H9 (cell line): ENCODE data around the gene TSKU. TPM values are rescaled to one million over a fixed set of nuclear protein-coding genes. Genes with fewer than 3 reads are reported as not detected.

ENCODE experiments used
- DNase-seq: peaks from one replicate; pipeline ENCODE4 v3.0.0-alpha.2; 2017
- H2AFZ ChIP-seq: one replicate; pipeline ENCODE4 v1.6.1; 2013; ENCODE audit warnings: mild to moderate bottlenecking, low read length, control low read depth, moderate library complexity
- H2AK5ac ChIP-seq: 2 replicates; pipeline ENCODE4 v1.6.1; 2013; ENCODE audit warnings: low read length, control low read depth, mixed read lengths; ENCODE audit not compliant: insufficient read length
- H2BK120ac ChIP-seq: one replicate; pipeline ENCODE4 v1.6.1; 2013; ENCODE audit warnings: low read depth, mild to moderate bottlenecking, low read length, control low read depth, inconsistent platforms; ENCODE audit not compliant: poor library complexity, severe bottlenecking
- H2BK12ac ChIP-seq: 2 replicates; pipeline ENCODE4 v1.6.1; 2013; ENCODE audit warnings: low read length, control low read depth, mixed read lengths, low read depth; ENCODE audit not compliant: insufficient read length
- H2BK15ac ChIP-seq: 2 replicates; pipeline ENCODE4 v1.6.1; 2013; ENCODE audit warnings: low read depth, low read length, control low read depth
- H2BK20ac ChIP-seq: one replicate; pipeline ENCODE4 v1.6.1; 2013; ENCODE audit warnings: low read depth, mild to moderate bottlenecking, low read length, control low read depth, inconsistent platforms; ENCODE audit not compliant: poor library complexity, severe bottlenecking
- H2BK5ac ChIP-seq: 2 replicates; pipeline ENCODE4 v1.6.1; 2013; ENCODE audit warnings: low read length, control low read depth, mixed read lengths; ENCODE audit not compliant: insufficient read length
- H3K14ac ChIP-seq: 2 replicates; pipeline ENCODE4 v1.6.1; 2013; ENCODE audit warnings: low read length, control low read depth; ENCODE audit not compliant: insufficient read depth
- H3K18ac ChIP-seq: 2 replicates; pipeline ENCODE4 v1.6.1; 2013; ENCODE audit warnings: low read depth, mild to moderate bottlenecking, mixed read lengths, low read length, control low read depth; ENCODE audit not compliant: insufficient read length
- H3K23ac ChIP-seq: 2 replicates; pipeline ENCODE4 v1.6.1; 2013; ENCODE audit warnings: low read length, control low read depth, mixed read lengths, low read depth; ENCODE audit not compliant: insufficient read length
- H3K23me2 ChIP-seq: 2 replicates; pipeline ENCODE4 v1.6.1; 2013; ENCODE audit warnings: low read depth, mild to moderate bottlenecking, mixed read lengths, low read length, control low read depth; ENCODE audit not compliant: insufficient read length, poor library complexity, severe bottlenecking
- H3K27ac ChIP-seq: 2 replicates; pipeline ENCODE4 v1.5.1; 2013; ENCODE audit warnings: low read length, control low read depth, mixed read lengths, low read depth; ENCODE audit not compliant: insufficient read length
- H3K27me3 ChIP-seq: 2 replicates; pipeline ENCODE4 v1.6.1; 2013; ENCODE audit warnings: low read length, control low read depth, inconsistent platforms; ENCODE audit not compliant: insufficient read depth
- H3K4ac ChIP-seq: 2 replicates; pipeline ENCODE4 v1.6.1; 2013; ENCODE audit warnings: low read depth, mild to moderate bottlenecking, control low read depth, inconsistent platforms, low read length, moderate library complexity
- H3K4me1 ChIP-seq: 2 replicates; pipeline ENCODE4 v1.6.1; 2013; ENCODE audit warnings: low read length, control low read depth, inconsistent platforms; ENCODE audit not compliant: insufficient read depth
- H3K4me2 ChIP-seq: 2 replicates; pipeline ENCODE4 v1.6.1; 2013; ENCODE audit warnings: low read length, control low read depth, mixed read lengths; ENCODE audit not compliant: insufficient read length, insufficient read depth
- H3K56ac ChIP-seq: 2 replicates; pipeline ENCODE4 v1.6.1; 2013; ENCODE audit warnings: low read depth, mild to moderate bottlenecking, mixed read lengths, low read length, control low read depth; ENCODE audit not compliant: insufficient read length
- H3K79me1 ChIP-seq: 2 replicates; pipeline ENCODE4 v1.6.1; 2013; ENCODE audit warnings: low read depth, mild to moderate bottlenecking, moderate library complexity, low read length, control low read depth, inconsistent platforms; ENCODE audit not compliant: insufficient read depth, poor library complexity, severe bottlenecking
- H3K79me2 ChIP-seq: 2 replicates; pipeline ENCODE4 v1.6.1; 2013; ENCODE audit warnings: low read length, control low read depth, inconsistent platforms; ENCODE audit not compliant: insufficient read depth
- H3K9ac ChIP-seq: 2 replicates; pipeline ENCODE4 v1.6.1; 2013; ENCODE audit warnings: low read length, control low read depth, mixed read lengths; ENCODE audit not compliant: insufficient read length; ENCODE audit errors: extremely low read depth
- H3K9me3 ChIP-seq: one replicate; pipeline ENCODE4 v1.6.1; 2013; ENCODE audit warnings: low read depth, low read length, inconsistent platforms; ENCODE audit not compliant: control insufficient read depth
- H3T11ph ChIP-seq: one replicate; pipeline ENCODE4 v1.6.1; 2013; ENCODE audit warnings: mild to moderate bottlenecking, low read length, control low read depth, inconsistent platforms
- H4K20me1 ChIP-seq: one replicate; pipeline ENCODE4 v1.6.1; 2013; ENCODE audit not compliant: control insufficient read depth, insufficient read length, insufficient read depth
- H4K5ac ChIP-seq: 2 replicates; pipeline ENCODE4 v1.6.1; 2013; ENCODE audit warnings: low read depth, mild to moderate bottlenecking, mixed read lengths, low read length, control low read depth; ENCODE audit not compliant: insufficient read length
- H4K8ac ChIP-seq: replicated peaks from 2 replicates; pipeline ENCODE4 v1.6.1; 2013; ENCODE audit warnings: low read length, control low read depth, mixed read lengths, low read depth; ENCODE audit not compliant: insufficient read length
- H4K91ac ChIP-seq: 2 replicates; pipeline ENCODE4 v1.6.1; 2013; ENCODE audit warnings: low read depth, mild to moderate bottlenecking, moderate library complexity, mixed read lengths, low read length, control low read depth; ENCODE audit not compliant: insufficient read length
- H3K27ac Mint-ChIP-seq, 3 experiments: 2 replicates in 2 of 3; 3 replicates in 1 of 3; pipeline ENCODE4 v1.8.0; 2020 to 2021; ENCODE audit warnings: mixed read lengths in 3 of 3, mild to moderate bottlenecking in 1 of 3, moderate library complexity in 1 of 3
- H3K27me3 Mint-ChIP-seq: 2 replicates; pipeline ENCODE4 v1.8.0; 2021; ENCODE audit warnings: low read depth, mild to moderate bottlenecking, moderate library complexity, mixed read lengths
- H3K36me3 Mint-ChIP-seq, 3 experiments: 2 replicates in 2 of 3; 3 replicates in 1 of 3; pipeline ENCODE4 v1.8.0; 2020 to 2021; ENCODE audit warnings: low read depth in 3 of 3, mixed read lengths in 3 of 3; ENCODE audit not compliant: insufficient read depth in 1 of 3
- H3K4me1 Mint-ChIP-seq, 2 experiments: 2 replicates each; pipeline ENCODE4 v1.8.0; 2020; ENCODE audit warnings: mixed read lengths in 2 of 2
- H3K4me3 Mint-ChIP-seq, 2 experiments: 2 replicates in 1 of 2; 3 replicates in 1 of 2; pipeline ENCODE4 v1.8.0; 2020 to 2021; ENCODE audit warnings: mild to moderate bottlenecking in 2 of 2, mixed read lengths in 2 of 2, moderate library complexity in 1 of 2
- H3K9me3 Mint-ChIP-seq, 2 experiments: 2 replicates in 1 of 2; 3 replicates in 1 of 2; pipeline ENCODE4 v1.8.0; 2020; ENCODE audit warnings: mild to moderate bottlenecking in 2 of 2, mixed read lengths in 2 of 2, moderate library complexity in 1 of 2
- CTCF ChIP-seq: fragments of 200-600 bp; sonication (generic); conservative IDR thresholded peaks from 3 replicates; pipeline ENCODE4 v1.8.0; 2021; ENCODE audit warnings: antibody characterized with exemption, mild to moderate bottlenecking
- WGBS: extraction: QIAGEN DNeasy Blood & Tissue Kit; methylation state at CpG from one replicate; pipeline ENCODE4 v1.1.7; 2013; ENCODE audit warnings: missing lambda C conversion rate, low lambda C conversion rate, mixed read lengths; ENCODE audit not compliant: insufficient read length; ENCODE audit errors: extremely low coverage; 5-methylcytosine and 5-hydroxymethylcytosine counted together
- total RNA-seq: library from RNA; stranded (reverse); gene quantifications from 2 replicates; pipeline ENCODE4 v1.2.1, GENCODE V29; 2021

Gene TSKU
- total RNA-seq, 1 experiment from 2014 or later = 25.4 TPM

GRCh38 chr11:76789443-76789719 is 6.2 kb downstream of the TSKU start:
- H3K18ac ChIP-seq = no peak overlapping the region
- H3K23me2 ChIP-seq = peaks cover 4% of the 10 kb centered on the region
- no peaks in the 10 kb centered on the region for H4K20me1 ChIP-seq
- peaks cover 17% of the 10 kb centered on the region; the same call in 1 of the 2 replicates for H3K4me1 ChIP-seq
- no peak overlapping the region for H3K9ac ChIP-seq
- H3K79me2 ChIP-seq = peaks cover 39% of the 10 kb centered on the region; the same call in 1 of the 2 replicates
- no peak overlapping the region for H2AFZ ChIP-seq
- H3K23ac ChIP-seq = no peak overlapping the region
- no peak overlapping the region for H2BK12ac ChIP-seq
- peaks cover 73 to 82% of the 10 kb centered on the region in 2 experiments for H3K4me1 Mint-ChIP-seq
- DNase-seq = no peak
- H4K5ac ChIP-seq = no peak overlapping the region
- no peak overlapping the region for H2BK120ac ChIP-seq
- H4K8ac ChIP-seq = no peak overlapping the region
- H3K9me3 ChIP-seq = no peaks in the 10 kb centered on the region
- no peak overlapping the region for H2BK20ac ChIP-seq
- H3K79me1 ChIP-seq = peaks cover 6% of the 10 kb centered on the region
- no peak overlapping the region for H4K91ac ChIP-seq
- H3K56ac ChIP-seq = no peak overlapping the region
- H3T11ph ChIP-seq = no peak overlapping the region
- no peak overlapping the region for H2BK15ac ChIP-seq
- H3K27me3 Mint-ChIP-seq = peaks cover 2% of the 10 kb centered on the region
- H3K4me3 Mint-ChIP-seq = no peak overlapping the region
- H2BK5ac ChIP-seq = no peak overlapping the region
- no peak overlapping the region for H3K4me2 ChIP-seq
- H3K27me3 ChIP-seq = no peaks in the 10 kb centered on the region
- H3K14ac ChIP-seq = no peak overlapping the region
- H3K27ac ChIP-seq = no peak overlapping the region
- TF ChIP-seq CTCF = no peak
- H3K36me3 Mint-ChIP-seq = peaks cover 31 to 37% (median 36%) of the 10 kb centered on the region in 3 experiments
- H3K4ac ChIP-seq = no peak overlapping the region
- H3K27ac Mint-ChIP-seq = no peak overlapping the region
- peaks cover 25 to 26% of the 10 kb centered on the region in 2 experiments for H3K9me3 Mint-ChIP-seq
- no CpG with 5 or more reads among the region's 2 CpGs for WGBS
- no peak overlapping the region for H2AK5ac ChIP-seq
